HG02970 (cell line): ENCODE results near the gene HIVEP3.

Experiments used
- ATAC-seq: cut with Tn5 transposase; IDR thresholded peaks from one replicate; pipeline ENCODE4 v1.9.1; 2021; ENCODE audit warnings: mild to moderate bottlenecking, moderate library complexity, moderate number of reproducible peaks; ENCODE audit not compliant: unreplicated experiment, low FRiP score

The HIVEP3 gene

DNA sequence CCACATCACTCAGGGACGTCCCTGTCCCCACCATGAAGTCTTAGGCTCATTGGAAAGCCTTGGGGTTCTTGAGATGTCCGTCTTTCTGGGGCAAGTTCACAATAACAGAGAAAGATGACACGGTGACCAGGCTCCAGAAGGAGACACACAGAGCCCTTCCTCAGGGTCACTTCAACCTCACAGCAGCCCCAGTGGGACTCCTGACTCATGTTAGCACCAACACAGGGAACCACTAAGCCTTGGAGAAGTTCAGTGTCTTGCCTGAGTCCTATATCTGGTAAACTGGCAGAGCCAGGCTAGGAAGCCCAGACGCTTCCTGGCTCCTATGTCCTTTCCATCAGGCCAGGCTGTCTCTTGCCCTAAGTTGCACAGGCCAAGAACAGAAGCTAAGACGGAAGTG lies 199.1 kb downstream of the HIVEP3 start:
- ATAC-seq, result no peak

GRCh38 chr1:41719128-41719527 lies 199.6 kb downstream of the HIVEP3 start:
- no peak for ATAC-seq

- no peak for ATAC-seq
Measured at GRCh38 chr1:41718497-41718896, 200.2 kb downstream of the HIVEP3 start.

DNA sequence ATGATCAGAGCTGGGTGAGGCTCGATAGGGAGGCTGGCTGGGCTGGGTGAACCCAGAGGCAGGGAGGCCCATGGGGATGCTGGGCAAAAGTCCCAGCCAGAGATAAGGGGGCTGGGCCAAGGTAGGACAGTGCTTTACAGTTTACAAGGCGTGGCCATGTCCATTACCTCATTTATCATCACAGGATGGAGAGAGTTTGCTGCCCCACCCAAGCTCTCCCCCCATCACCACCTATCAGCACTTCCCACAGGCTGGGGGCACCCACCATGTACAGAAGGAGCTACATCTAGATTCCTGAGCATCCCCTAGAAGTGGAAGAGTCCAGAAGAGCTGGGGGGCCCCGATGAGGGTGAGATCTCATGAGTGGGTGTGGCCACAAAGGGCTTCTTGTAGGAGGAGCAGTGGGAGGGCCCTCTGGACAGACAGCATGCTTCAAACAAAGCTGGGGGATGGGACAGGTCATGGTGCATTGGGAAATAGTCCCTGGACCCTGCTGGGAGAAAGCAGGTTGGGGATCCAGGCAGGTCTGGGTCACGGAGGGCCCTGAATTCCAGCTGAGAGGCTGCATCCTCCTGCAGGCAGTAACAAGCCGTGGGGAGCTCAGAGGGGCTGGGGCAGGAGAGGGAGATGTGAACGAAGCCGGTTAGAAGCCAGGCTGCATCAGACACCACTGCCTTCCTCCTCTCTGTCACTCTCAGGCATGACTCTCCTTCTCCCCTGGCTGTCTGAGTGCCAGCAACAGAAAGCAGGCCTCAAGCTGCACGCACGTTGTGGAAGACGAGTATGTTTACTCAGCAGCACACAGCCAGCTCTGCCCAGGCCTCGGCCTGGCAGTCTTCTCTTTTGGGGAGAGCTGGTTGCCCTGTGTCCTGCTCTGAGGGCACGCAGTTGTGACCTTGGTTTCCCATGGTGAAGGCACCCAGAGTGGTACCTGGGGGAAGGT lies 202.3 kb downstream of the HIVEP3 start:
- ATAC-seq, result no peak

- ATAC-seq, result no peak
Measured at GRCh38 chr1:41715441-41716095, 203.2 kb downstream of the HIVEP3 start.

DNA sequence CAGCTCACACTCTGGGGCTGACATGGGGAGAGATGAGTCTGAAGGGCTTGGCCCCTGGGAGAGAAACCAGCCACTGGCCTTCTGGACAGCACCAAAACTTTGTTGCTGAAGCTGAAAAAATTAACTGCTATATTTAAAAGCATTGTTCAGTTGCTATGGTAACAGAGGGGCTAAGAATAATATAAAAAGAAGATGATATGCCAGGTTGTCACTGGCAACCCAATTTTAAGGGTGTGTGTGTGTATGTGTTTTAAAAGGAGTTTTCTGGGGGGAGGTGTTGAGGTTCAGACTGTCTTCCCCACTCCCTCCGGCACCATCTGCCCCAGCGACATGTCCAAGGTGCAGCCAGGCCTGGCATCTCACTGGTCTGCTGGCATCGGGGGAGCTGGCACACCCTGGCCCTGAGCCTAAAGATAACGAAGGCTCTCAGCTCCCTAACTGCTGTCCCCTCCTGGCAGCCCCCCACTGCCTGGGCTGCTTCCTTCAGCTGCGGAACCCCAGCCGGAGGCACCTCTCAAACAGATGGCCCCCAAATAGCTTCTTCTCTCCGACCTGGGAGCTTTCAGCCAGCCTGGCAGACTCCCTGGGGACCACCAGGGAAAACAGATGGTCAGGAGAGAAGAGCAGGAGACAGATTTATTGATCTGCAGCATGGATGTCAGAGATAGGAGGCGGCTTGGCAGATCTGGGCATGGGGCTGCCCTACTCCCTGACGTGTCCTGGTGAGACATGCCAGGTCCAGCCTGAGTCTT lies 203.9 kb downstream of the HIVEP3 start:
- no peak for ATAC-seq

GRCh38 chr1:41713557-41714327 lies 205.0 kb downstream of the HIVEP3 start:
- no peak for ATAC-seq

DNA sequence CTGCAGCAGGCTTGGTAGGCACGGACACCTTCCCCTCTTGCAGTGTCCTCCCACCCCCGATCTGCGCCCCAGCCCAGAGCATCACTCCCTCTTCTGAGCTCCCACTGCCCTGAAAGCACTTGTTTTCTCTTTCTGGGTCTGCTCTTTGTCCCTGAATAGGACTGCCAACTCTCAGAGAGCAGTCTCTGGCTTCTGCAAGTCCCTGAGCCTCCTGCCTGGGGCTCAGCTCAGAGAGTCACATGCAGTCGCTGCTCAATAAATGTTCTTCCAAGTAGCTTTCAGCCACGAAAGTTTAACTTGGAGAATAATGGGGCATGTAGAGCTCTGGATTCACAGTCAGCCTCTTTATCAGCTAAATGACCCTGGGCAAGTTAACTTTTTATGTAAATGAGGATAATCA lies 205.6 kb downstream of the HIVEP3 start:
- no peak for ATAC-seq

DNA sequence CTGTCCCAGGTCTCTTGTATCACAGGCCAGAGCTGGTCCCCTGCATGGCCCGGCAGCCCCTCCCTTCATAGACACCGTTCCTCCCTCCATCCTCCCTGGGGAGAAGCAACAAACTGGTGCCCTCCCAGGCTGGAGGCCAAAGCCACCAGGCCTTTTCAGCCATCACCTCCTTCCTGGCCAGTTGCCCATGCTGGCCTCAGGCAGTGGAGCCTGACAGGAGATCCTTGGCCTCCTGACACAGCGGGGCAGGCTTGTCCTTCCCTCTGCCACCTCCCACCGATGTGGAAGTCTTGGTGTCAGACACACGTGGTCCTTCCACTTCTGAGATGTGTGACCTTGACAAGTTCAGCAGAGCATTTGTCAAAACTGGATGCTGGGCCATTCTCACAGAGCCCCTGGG lies 206.0 kb downstream of the HIVEP3 start:
- ATAC-seq, result no peak

DNA sequence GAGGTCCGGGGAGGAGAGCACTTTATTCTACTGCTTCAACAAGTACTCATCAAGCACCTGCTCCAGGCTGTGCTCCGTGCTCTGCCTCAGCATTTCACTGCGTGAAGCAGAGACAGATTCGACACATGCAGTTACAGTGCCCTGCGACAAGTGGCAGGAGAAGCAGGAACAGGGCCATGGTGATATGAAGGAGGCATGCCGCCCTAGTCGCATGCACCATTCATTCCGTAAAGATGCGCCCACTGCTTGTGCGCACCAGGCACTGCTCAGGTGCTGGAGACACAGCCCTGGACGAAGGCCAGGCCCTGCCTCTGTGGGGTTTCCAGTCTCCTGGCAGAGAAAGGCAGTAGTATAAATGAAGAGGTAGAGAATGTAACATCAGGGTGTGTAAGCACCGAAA lies 206.6 kb downstream of the HIVEP3 start:
- ATAC-seq, result no peak

GRCh38 chr1:41711581-41711980 lies 207.1 kb downstream of the HIVEP3 start:
- ATAC-seq, result no peak

DNA sequence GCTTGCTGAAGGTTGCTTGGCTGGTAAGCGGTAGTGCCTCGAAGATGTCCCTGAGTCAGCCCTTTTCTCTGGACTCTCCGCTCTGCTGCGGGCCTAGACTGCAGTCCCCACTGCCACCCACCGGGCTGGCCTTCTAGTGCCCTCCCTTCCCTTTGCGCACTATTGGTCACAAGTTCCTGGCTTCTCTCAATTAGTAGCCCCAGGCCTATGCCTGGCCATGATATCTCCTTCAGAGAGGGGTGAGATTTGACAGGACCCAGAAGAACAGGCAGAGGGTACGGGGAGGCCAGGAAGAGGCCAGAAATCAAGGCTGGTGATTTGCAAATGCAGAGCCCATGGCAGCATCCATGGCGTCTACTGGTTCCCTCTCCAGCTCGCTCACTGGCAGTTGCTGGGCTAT lies 207.7 kb downstream of the HIVEP3 start:
- ATAC-seq, result no peak

GRCh38 chr1:41709873-41710272 lies 208.8 kb downstream of the HIVEP3 start:
- ATAC-seq, result no peak

DNA sequence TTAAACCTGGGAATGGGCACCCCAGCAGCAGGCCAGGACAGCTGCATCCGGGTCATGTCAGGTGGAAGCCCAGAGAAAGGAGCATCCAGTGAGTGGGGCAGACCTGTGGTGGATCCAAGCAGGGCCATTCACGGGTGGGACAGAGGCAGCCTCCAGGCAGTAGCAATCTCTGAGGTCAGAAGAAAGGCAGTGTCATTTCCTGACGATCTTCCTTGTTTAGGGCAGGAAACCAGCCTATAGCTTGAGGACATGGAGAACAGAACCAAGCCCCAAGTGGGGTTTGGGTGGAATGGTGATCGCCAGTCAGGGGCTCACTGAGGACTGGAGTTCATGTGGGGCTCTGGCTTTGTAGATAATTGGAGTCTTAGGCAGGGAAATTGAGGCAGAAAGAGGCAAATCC lies 209.4 kb downstream of the HIVEP3 start:
- no peak for ATAC-seq

DNA sequence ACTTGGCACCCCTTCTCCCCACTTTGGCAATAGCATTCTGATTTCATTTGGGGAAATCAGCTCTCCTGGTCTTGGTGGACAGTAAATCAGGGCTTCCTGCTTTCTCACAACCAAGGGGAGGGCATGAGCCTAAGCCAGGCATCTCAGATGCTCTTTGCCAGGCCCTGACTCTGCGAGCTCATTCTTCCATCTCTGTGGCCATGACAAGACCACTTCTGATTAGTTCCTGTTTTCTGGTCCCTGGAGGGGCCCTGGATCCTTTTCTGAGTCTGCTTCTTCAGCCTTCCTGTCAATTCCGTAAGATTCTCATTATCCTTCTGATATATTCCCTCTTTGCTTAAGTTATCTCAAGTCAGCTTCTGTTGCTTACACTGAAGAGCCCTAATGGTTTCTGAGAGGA lies 210.4 kb downstream of the HIVEP3 start:
- no peak for ATAC-seq

DNA sequence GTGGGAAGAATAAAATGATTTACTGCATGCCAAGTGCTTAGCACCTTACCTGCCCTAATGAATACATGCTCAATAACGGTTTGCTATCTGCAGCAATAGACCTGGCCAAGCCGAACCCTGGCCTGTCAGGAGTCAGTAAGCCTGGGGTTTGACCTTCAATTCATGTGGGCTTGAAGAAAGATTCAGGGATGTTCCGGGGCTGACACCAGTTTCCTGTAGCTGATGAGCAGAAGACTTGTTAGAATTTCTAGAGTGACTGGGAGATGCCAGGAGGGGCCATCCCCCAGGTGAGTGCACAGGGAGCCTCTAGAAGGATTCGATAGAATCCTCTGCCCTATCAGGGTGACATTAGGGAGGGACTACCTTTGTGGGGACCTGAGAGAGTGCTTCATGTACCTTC lies 210.9 kb downstream of the HIVEP3 start:
- ATAC-seq, result no peak

DNA sequence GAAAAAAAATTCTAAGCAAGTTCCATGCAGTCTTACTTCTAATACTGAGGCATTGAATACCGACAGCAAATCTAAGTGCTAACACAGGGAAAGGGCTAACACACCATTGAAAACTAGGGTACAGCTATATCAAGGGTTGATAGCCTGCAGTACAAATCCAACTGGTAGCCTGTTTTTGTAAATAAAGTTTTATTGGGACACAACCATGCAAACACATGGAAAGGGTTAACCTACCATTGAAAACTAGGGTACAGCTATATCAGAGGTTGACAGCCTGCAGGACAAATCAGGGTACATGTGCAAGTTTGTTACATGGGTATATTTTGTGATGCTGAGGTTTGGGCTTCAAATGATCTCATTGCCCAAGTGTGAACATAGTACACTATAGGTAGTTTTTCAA lies 212.9 kb downstream of the HIVEP3 start:
- no peak for ATAC-seq

- no peak for ATAC-seq
Measured at GRCh38 chr1:41704196-41704595, 214.5 kb downstream of the HIVEP3 start.

DNA sequence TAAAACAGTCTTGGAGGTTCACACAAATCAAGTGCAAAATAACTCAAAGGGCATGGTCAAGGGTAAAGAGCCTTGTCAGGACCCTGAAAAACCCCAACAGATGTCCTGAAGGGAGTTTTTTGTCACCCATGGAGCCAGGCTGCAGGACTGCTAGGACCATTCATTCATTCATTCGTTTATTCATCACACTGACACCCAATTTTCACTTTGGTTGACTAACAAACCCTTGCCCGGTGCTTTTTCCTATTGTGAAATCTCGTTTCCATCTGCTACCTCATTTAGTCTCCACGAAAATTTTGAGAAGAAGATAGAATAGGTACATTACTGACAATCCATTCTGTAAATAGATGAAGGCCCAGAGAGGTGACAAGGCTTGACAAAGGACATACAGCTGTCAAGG lies 216.0 kb downstream of the HIVEP3 start:
- no peak for ATAC-seq

- no peak for ATAC-seq
Measured at GRCh38 chr1:41700986-41701535, 217.7 kb downstream of the HIVEP3 start.
